NOMO-1 treated with DMSO at 0.1 percent for 48 hours (cell line): Measurements from ENCODE around the gene DYNC2I2.
"Not testable (repeated sequence)": the region's sequence is repeated elsewhere in the genome, so short reads cannot be mapped to it uniquely, and the experiment has no call there.

Experiments
- DNase-seq: peaks from one replicate; lab custom pipeline; 2025; ENCODE audit not compliant: unreplicated experiment; lab: John Stamatoyannopoulos, UW

DYNC2I2 gene

DNA sequence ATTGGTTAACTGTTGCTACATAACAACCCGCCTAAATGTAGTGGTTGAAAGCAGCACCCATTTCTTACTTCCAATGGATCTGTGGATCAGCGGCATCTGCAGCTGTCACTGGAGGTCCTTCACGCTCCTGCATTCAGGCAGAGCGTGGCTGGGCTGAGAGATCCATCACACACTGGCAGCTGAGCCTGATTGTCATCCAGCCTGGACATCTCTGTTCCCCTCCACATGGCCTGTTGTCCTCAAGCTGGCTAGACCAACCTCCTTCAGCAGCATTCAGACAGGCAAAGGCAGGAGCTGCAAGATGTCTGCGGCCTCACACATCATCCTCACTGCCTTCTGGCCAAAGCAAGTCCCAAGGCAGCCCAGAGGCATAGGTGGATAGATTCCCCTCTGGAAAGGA lies 36.9 kb downstream of the DYNC2I2 start:
- no peak for DNase-seq

DNA sequence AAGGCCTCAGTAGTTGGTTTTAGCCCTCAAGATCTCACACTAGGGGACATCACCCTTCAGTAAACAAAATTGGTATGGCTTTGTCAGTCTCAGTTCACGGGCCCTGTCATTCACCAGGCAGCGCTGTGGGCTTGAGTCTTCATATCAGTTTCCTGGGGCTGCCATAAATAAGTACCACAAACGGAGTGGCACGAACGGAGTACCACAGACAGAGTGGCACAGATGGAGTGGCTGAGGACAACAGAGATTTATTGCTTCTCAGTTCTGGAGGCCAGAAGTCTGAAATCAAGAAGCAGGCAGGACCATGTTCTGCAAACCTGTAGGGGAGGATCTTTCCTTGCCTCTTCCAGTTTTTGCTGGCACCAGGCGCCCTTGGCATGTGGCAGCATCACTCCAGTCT lies 37.5 kb downstream of the DYNC2I2 start:
- no peak for DNase-seq

DNA sequence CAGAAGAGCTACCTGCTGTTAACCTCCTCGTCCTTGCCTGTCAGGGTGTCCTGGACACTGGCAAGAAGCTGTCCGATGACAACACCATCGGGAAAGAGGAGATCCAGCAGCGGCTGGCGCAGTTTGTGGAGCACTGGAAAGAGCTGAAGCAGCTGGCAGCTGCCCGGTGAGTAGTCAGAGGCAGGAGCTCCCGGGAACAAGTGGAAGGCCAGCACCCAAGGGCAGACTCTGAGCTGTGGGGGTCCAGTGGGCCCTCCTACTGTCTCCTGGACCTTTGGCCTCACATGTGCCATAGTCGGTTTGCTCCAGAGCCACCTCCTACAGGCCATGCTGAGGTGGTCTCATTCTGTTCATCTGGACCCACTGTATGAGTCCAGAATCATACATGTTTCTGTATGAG lies 38.7 kb downstream of the DYNC2I2 start:
- DNase-seq, result no peak

DNA sequence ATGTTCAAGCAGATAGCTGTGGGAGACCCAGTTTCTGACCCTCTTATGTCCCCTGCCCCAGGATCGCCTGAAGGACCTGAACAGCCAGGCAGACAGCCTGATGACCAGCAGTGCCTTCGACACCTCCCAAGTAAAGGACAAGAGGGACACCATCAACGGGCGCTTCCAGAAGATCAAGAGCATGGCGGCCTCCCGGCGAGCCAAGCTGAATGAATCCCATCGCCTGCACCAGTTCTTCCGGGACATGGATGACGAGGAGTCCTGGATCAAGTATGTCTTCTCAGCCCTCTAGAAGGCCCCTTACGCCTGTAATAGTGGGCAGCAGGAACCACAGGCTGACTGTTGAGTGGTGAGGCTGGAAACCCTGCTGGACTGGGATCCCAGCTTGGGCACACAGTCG lies 41.1 kb downstream of the DYNC2I2 start:
- no peak for DNase-seq

DNA sequence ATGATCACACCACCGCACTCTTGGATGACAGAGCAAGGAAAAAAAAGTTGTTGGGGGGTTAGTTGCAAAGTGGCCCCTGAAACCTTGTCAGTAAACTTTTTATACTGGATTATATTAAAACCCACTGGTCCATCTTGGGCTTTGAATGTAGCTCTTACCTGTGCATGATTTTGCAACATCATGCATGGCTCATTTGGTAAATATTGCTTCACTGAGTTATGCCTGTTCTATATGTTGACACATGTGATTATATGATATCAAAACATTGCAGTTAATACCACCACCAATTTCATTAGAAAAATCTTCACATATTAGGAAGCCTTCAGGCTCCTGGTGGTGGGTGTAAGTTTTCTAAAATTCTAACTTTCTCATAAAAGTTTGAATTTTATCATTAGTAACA lies 41.9 kb downstream of the DYNC2I2 start:
- DNase-seq, result no peak

DNA sequence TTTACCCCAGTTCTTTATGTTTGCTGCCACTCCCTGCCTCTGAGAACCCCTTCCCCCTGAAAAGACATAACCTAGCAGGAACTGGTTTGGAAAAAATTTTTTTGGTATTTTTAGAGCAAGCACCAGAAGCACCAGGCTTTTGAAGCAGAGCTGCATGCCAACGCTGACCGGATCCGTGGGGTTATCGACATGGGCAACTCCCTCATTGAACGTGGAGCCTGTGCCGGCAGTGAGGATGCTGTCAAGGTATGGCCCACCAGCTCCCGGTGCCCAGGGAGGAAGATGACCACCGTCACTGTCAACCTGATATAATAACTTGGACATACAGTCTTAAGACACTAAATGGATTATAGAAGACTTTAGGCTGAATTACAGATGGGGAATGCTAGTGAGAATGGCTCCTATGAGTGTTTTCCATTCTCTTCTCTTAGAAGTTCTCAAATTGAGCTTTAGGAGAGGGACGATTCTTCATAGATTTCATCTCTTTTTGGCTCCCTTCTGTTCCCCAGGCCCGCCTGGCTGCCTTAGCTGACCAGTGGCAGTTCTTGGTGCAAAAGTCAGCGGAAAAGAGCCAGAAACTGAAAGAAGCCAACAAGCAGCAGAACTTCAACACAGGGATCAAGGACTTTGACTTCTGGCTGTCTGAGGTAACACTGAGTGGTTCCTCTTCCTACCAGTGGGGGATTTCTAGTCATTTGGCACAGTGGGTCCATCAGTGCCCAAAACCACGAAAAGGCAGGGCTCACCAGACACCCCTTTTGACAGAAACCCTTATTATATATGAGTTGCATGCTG lies 44.9 kb downstream of the DYNC2I2 start:
- no peak for DNase-seq

DNA sequence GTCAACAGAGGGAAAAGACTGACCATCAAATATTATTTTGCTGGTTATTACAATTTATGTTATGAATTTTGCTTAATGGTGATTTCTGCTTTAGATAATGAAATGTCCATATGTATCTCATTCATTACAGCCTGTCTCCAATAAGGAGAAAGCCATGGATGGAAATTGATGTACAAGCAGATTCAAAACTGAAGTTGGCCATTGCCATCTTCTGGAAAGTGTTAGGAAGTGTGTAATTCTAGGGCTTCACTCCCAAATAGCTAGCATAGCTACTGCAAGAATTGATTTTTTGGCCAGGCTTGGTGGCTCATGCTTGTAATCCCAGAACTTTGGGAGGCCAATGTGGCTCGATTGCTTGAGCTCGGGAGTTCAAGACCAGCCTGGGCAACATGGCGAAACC lies 45.8 kb downstream of the DYNC2I2 start:
- no peak for DNase-seq

DNA sequence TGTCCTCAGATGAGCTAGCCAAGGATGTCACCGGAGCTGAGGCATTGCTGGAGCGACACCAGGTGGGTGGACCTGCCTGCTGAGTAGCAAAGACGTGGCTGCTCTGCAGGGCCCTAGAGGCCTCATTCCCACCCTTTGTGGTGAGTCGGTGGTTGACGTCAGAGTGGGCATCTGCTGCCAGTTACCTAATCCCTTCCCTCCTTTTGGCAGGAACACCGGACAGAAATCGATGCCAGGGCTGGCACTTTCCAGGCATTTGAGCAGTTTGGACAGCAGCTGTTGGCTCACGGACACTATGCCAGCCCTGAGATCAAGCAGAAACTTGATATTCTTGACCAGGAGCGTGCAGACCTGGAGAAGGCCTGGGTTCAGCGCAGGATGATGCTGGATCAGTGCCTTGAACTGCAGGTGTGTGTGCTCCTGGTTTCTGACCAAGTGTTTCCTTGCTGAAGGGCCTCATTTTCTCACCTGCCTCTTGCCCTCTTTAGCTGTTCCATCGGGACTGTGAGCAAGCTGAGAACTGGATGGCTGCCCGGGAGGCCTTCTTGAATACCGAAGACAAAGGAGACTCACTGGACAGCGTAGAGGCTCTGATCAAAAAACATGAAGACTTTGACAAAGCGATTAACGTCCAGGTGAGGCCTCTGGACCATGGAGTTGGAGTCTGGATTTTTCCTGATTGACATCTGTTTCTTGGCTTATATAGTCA lies 48.9 kb downstream of the DYNC2I2 start:
- no peak for DNase-seq

DNA sequence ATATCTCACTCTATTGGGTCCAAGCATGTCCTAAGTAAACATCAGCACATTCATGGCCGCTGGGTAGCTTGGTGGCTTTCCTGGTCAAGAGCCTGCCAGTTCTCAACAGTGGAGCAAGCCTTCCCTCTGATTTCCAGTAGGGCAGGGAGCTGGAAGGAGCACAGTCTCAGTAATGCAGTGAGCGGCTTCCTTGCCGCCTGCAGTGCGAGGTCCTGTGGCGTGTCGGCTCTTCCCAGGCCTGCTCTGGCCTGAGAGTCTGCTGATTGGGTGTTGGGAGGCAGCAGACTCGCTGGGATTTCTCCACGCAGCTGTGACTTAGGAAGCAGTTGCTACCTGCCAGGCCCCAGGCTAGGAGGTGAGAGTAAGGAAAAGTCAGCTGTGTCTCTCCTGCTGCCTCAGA lies 53.0 kb downstream of the DYNC2I2 start:
- no peak for DNase-seq

DNA sequence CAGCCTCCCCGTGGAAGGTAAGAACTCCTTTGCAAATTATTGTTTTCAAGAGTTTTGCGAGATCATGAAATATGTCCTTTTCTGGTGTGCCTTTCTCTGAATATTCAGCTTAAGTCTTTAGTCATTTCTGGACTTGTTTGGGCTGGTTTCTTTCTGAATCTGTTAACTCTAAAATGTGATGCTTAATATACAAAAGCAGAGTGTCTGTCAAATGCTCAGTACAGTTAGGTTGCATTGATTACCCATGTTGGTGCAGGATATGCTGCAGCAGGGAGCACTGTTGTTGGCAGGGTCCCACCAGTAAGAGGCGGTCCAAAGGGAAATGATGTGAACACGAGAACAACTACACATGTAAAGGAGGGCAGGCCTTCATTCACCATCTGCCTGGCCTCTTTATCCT lies 56.5 kb downstream of the DYNC2I2 start:
- no peak for DNase-seq

DNA sequence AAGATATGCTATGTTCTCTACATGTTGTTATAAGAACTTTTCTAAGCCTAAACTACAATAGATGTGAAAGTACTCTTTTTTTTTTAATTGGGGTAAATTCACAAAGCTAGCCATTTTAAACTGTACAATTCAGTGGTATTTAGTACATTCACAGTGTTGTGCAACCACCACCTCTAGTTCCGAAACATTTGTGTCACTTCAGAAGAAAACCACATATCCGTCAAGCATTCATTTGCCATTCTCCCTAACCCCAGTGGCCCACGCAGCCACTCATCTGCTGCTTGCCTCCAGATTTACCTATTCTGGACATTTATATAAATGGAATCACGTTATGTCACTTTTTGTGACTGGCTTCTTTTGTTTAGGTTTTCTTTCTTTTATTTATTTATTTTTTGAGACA lies 61.2 kb downstream of the DYNC2I2 start:
- no peak for DNase-seq

DNA sequence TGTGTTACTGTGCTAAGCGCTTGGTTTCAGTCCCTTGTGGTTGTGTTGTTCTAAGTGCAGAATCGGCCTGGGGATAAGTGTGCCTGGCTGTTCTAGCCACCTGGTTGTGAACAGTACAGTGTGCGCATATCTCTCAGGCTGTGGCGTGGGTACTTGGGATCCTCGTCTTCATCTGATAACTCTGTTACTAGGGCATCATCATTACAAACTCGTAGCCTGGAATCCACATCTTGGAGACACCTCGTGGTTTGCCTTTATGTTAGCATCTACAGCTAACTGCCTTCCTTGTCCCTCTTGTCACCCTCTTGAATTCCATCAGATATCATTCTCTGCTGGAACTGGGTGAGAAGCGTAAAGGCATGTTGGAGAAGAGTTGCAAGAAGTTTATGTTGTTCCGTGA lies 62.8 kb downstream of the DYNC2I2 start:
- no peak for DNase-seq

DNA sequence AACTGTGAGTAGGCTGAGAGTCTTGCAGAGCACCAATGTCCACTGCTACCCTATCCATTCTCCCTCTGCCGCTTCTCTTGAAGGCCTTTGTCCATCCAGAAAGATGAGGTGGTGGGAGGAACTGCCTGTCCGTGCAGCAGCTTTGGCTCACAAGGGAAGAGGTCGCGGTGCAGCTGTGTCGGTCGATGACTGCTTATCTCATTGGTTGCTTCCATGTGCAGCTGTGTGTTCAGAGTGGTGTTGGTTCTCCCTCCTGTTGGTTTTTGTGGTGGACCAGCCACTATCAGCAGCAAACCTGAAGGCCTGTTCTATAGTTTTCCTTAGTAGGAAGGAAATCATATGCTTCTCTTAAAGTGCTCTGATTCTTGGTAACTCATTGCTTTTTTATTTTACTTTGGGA lies 63.6 kb downstream of the DYNC2I2 start:
- DNase-seq, result no peak

DNA sequence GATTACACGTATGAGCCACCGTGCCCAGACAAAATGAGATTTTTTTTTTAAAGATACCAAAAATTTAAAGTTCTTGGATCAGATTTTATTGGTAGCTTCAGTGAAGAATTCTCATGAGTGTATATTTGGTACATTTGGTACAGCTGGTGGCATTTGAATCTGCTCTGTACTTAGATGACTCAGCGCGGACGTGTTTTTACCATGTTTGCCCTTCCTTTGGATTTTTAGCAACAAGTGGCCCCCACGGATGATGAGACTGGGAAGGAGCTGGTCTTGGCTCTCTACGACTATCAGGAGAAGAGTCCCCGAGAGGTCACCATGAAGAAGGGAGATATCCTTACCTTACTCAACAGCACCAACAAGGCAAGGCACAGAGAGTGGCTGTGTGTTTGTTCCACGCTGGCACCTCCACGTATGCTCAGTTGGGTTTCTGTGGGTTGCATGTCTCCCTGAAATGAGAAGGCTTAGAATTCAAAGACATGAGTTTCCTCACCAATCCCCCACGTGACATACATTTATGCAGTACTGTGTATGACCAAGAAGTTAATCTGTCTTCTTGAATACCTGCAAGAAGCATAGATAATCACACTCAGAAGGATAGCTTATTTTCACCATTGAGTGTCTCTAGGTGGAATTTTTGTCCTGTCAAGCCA lies 67.9 kb downstream of the DYNC2I2 start:
- DNase-seq, result no peak

DNA sequence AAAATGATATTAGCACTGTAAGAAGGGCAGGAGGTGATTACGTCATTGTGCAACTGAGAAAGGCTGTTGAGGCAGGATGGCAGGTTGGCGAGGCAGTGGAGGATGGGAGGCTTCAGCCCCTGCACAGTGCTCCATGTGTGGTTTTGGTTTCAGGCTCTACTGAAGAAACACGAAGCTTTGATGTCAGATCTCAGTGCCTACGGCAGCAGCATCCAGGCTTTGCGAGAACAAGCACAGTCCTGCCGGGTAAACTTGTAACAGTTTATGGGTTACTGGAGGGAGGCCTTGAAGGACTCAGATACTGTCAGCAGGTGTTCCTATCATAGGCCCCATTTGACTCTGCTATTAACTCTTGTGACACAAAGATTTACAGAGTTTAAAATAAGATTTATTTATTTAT lies 69.2 kb downstream of the DYNC2I2 start:
- DNase-seq, result no peak

DNA sequence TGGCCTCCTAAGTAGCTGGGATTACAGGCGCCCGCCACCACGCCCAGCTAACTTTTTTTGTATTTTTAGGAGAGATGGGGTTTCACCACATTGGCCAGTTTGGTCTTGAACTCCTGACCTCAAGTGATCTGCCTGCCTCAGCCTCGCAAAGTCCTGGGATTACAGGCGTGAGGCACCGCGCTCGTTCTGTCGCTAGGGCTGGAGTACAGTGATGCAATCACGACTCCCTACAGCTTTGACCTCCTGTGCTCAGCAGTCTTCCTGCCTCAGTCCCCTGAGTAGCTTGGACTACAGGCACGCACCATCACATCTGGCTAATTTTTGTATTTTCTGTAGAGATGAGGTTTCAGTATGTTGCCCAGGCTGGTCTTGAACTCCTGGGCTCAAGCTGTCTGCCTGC lies 69.7 kb downstream of the DYNC2I2 start:
- DNase-seq, result not testable (repeated sequence)

DNA sequence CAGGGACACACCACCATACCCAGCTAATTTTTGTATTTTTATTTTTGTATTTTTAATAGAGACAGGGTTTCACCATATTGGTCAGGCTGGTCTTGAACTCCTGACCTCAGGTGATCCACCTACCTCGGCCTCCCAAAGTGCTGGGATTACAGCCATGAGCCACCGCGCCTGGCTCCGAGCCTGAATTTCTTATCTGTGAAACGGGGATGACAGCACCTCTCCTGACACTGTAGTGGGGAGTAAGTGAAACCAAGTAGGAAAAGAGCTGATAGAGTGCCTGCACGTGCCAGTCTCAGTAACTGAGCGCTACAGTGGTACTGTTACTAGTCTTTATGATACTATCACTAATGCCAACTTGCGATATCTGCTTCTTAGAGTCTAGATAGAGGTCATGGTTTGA lies 71.5 kb downstream of the DYNC2I2 start:
- DNase-seq, result not testable (repeated sequence)
